Activated CD8-positive, alpha-beta memory T cell treated with anti-CD3 and anti-CD28 coated beads for 24 hours (primary cell): ENCODE results near the gene ZNF14.
A peak's percentile ranks its signal among the peaks of the same experiment; 100 is the strongest.
"Not testable (repeated sequence)": the region's sequence is repeated elsewhere in the genome, so short reads cannot be mapped to it uniquely, and the experiment has no call there.

Source experiments
- DNase-seq: peaks from one replicate; pipeline ENCODE4 v3.0.0-alpha.2; 2020

Gene ZNF14

DNA sequence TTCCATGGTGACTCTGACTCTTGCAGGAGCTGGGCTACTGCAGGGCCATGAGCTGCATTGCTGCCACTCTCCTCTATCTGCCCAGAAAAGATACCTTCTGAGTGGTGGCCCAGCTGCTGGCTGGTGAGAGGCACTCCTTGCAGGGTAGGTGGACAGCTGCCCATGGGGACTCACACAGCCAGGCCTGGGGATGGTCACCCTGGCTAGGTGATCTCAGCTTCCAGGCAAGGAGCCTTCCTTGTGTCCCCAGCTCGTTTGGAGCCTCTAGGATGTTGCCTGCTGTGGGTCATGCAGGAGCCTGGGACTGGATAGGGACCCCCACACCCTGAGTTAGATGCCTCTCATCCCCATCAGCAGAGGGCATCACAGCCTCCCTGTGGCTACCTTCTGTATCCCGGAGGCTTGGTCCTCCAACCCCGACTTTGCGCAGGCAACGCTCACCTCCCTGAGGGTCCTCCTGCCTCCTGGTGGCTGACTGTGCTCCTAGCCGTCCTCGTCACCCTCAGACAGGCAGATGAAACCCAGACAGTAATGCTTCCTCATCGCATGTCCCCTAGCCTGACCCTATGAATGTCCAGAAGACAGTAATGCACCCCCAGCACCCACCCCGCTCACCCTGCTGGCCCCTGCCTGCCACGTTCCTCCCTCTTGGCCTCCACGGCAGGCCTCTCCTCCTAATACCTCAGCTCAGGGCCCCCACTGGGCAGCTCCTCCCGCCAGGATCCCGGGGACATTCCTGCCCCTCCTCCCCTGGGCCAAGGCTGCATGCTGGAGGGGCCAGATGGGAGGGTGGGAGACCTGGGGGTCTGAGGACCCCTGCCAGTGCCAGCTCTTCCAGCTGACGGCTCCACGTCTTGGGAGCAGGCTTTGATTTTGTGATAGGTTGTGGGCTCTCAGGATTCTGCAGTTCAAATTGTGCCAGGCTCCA, 13.6 kb upstream of the ZNF14 start:
- DNase-seq: no peak

DNA sequence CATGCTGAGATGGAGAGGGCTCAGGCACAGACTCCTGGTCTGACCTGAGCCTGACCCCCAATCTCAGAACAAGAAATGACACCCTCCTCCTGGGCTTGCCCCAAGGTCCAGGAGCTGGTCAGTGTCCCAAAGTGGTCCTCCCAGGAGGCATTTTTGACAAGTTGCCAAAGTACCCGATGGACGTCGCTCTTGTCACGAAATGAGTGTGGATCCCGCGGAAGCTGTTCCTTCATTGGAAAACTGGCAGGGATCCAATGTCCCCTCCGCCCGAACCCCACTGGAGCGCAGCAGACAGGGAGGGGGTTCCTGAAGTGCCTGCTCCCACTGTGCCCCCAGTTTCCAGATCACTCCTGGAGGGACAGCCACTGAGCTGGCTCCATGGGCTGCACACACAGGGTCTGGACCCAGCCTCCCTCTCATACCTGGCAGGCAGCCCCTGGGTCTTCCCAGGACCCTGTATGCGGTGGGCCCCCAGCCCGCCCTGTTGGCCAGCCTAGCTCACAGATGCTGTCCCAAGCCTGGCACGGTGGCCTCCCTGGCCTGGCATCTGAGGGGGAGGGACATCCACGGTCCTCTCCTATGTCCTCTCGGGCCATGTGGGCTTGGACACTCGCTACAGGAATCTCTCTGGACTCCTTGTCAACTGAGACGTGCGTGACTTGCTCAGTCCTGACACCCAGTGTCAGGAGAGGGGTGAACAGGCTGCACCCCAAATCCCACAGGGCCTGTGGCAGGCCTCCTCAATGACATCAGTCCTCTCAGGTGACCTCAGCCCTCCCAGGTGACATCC, 12.8 kb upstream of the ZNF14 start:
- no peak for DNase-seq

DNA sequence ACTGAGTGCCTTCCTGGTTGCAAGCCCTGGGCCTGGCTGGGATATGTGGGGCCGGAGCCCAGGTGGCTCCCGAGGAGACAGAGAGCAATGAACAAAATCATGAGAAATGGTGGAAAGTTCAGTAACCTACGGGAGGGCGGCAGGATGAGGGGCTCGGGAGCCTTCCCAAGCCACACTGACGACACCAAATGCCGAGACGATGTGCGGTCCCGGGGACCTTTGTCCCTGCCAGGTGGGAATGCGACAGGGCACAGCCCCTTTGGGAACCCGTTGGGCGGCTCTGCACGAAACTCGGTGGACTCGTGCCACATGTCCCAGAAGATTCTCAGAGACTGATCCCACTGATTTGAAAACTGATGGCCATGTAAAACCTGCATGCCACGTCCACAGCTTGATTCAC, 11.7 kb upstream of the ZNF14 start:
- no peak for DNase-seq

GRCh38 chr19:19743921-19744320, 11.0 kb upstream of the ZNF14 start:
- not testable (repeated sequence) for DNase-seq

DNA sequence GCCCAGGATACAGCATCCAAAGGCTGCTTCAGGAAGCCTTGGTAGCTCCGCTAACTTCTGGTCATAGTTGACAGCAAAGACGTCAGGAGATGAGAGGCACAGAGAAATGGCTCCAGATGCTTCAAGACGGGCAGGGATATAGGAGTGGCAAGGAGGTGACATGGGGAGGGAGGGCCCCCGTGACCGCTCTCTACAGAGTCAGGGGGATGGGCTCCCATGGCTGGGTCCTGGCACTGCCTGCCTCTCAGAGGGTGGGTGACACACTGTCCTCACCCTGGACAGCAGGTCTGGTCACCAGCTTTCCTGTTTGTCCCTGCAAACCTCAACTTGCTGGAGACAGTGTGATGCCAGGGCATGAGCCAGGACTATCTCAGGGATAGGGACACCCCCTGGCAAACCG, 10.3 kb upstream of the ZNF14 start:
- no peak for DNase-seq

- DNase-seq: no peak
These were observed 9.9 kb upstream of the ZNF14 start for GRCh38 chr19:19742773-19743172.

DNA sequence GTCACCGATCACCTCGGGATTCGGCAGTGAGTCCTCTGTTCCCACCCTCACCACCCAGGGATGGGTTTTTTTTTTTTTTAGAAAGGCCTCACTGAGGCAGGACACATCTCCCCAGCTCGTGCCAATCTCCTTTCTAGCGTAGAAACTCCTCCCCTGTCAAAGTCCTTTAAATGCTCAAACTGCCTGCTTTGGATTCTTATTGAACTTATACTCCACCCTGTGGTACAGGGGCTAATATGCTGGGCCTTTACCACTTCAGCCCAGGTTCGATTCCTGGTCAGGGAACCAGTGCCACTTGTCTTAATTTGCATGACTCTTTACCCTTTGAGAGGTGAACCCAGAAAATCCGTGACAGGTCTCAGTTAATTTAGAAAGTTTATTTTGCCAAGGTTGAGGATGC, 8.3 kb upstream of the ZNF14 start:
- no peak for DNase-seq

- no peak for DNase-seq
These were observed 7.8 kb upstream of the ZNF14 start for GRCh38 chr19:19740755-19741154.

- no peak for DNase-seq
These were observed 5.7 kb upstream of the ZNF14 start for GRCh38 chr19:19738564-19738963.

DNA sequence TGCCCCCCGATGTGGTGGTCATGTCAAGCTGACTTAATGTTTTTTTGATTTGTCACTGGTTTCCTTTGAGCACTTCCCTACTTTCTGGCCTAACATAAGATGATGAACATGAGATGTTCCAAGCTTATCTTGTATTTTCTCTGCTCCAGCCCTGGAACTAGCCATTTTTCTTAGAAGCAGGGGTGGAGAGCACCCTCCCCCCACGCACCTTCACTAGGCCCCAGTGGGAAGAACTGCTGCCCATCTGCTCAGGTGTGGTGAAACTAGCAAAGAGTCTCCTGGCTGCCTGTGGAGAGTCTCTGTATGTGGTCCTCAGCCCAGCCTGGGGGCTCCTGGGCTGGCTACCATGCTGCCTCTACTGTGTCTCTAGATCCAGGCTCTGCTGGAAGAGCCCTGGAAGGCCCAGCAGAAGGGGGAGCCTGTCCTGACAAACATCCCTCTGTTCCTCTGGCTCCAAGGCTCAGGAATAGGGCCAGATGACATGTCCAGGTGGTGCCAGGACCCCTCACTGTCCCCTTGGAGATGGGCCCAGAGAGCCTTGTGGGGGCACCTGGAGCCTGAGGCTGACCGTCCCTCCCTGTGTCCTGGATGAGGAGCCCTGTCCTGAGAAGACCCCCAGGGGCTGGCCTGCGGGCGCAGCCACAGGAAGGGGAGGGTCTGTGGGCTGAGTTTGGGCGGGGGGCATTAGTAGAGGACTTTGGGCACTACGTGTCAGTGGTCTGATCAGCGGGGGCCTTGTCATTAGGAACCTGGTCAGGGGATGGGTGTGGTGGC, 4.8 kb upstream of the ZNF14 start:
- no peak for DNase-seq

- no peak for DNase-seq
These were observed 11.0 kb downstream of the ZNF14 start for GRCh38 chr19:19721896-19722295.

- DNase-seq: no peak
These were observed 13.1 kb downstream of the ZNF14 start for GRCh38 chr19:19719798-19720197.

- DNase-seq: no peak
These were observed 20.7 kb downstream of the ZNF14 start for GRCh38 chr19:19711934-19712828.

DNA sequence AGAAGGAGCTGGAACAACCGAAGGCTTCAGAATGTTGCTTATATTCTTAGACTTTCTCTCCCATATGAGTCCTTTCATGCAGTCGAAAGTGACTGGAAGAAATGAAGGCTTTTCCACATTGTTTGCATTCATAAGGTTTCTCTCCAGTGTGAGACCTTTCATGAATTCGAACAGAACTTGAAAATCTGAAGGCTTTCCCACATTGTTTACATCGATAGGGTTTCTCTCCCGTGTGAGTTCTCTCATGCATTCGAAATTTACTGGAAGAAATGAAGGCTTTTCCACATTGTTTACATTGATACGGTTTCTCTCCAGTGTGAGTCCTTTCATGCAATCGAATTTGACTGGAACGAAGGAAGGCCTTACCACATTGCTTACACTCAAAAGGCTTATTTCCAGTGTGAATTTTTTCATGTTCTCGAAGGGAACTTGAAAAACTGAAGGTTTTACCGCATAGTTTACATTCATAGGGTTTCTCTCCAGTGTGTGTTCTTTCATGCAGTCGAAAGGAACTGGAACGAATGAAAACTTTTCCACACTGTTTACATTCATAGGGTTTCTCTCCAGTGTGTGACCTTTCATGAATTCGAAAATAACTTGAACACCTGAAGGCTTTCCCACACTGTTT, 21.5 kb downstream of the ZNF14 start:
- no peak for DNase-seq

DNA sequence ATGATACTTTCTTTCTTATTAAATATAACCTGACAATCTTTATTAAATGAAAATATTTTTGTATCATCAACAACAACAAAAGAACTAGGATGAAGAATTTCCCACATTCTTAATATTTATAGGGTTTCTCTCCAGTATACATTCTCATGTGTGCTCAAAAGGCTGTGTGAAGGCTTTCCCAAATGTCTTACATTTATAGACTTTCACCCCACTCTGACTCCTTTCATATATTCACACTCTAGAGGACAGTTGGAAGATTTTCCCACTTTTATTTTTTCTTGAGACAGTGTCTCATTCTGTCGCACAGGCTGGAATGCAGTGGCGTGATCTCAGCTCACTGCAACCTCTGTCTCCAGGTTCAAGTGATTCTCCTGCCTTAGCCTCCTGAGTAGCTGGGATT, 22.4 kb downstream of the ZNF14 start:
- DNase-seq: no peak

DNA sequence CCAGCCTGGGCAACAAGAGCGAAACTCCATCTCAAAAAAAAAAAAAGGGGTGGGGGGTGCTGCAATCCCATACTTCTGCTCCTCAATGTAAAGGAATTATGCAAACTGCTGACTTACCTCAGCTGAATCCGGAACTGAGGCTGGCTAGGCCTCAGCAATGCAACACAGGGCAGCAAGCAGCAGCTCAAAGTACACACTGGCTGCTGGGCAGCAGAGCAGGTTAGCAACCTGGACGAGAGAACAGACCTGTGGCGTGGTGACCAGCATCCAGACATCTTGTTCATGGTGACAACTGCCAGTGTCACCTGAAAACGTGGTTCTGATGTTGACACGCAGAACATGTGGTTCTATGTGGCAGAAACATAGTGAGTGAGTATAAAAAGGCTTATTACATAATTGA, 28.1 kb downstream of the ZNF14 start:
- no peak for DNase-seq

- DNase-seq: not testable (repeated sequence)
These were observed 32.4 kb downstream of the ZNF14 start for GRCh38 chr19:19700493-19700892.

DNA sequence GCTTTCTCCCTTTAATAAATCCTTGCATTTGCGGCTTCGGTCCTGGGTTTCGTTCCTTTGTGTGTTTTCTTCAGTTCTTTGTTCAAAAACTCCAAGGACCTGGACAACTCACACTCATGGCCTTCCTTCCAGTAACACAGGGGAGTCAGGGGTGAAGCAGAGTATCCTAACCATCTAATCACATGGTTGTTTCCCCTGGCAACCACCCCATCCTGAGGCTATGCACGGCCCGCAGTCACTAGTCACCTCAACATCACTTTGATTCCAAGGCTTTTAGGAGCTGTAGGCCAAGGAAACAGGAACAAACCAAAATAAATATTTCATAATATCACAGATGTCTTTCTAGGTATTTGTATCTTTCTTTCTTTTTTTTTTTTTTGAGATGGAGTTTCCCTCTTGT, 35.3 kb downstream of the ZNF14 start:
- no peak for DNase-seq

DNA sequence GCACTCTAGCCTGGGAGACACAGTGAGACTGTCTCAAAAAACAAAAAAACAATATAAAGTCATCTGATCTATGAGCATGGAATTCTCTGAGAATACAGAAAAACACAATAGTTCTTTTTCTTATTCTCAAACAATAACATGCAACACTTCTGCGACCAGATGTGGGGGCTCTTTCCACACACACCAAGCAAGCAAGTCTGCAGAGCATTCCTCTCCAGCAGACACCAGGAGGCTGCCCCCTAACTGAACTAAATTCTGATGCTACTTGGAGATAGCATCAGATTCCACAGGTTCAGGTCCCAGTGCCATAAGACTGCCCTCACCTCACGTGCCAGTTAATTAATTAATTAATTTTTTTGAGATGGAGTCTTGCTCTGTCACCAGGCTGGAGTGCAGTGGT, 36.5 kb downstream of the ZNF14 start:
- no peak for DNase-seq

DNA sequence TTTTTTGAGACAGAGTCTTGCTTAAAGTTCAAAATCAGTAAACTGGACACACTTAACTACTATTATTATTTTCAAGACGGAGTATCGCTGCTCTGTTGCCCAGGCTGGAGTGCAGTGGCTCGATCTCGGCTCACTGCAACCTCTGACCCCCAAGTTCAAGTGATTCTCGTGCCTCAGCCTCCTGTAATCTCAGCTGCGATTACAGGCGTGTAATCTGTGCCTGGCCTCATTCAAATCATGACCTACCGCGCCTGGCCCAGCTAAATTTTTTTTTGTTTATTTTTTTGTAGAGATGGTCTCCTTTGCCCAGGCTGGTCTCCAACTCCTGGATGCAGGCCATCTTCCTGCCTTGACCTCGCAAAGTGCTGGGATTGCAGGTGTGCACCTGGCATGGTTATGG, 41.2 kb downstream of the ZNF14 start:
- DNase-seq: peak; percentile 11

GRCh38 chr19:19689023-19689422, 43.9 kb downstream of the ZNF14 start:
- DNase-seq: not testable (repeated sequence)

DNA sequence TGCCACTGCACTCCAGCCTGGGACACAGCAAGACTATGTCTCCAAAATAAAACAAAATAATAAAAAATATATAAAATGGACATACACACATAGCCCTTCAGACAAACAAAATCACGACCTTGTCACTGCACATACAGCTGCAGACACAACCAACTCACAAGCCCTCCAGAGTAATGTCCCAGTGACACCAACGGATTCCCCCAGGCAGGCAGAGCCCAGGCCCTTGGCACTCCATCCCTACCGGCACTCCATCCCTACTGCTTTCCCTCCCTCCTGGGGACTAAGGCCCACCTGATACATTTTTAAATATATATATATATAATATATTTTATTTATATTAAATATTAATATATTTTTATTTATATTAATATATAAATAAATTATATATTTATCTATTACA, 45.8 kb downstream of the ZNF14 start:
- no peak for DNase-seq
